GM21529 (cell line): ENCODE data around the gene METTL22.
"Not testable (repeated sequence)": the region's sequence is repeated elsewhere in the genome, so short reads cannot be mapped to it uniquely, and the experiment has no call there.

ENCODE experiments used
- ATAC-seq: cut with Tn5 transposase; IDR thresholded peaks from one replicate; pipeline ENCODE4 v1.9.1; 2021; ENCODE audit not compliant: unreplicated experiment

METTL22 gene

DNA sequence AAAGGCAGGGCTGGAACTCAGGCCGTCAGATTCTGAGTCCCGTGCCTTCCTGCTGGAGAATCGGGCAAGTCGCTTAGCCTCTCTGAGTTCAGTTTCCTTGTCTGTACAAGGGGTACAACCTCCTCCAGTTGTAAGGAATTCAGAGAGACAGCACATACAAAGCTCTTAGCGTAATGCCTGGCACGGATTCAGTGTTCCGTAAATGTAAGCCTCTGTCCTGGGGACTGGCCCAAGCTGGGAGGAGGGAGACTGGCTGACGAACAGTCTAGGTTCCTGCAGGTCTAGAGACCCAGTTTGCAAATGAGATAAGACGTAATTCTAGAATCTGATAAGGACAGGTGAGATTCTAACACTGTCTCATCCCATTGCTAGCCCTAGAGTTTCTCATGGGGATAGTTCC, 9.9 kb downstream of the METTL22 start:
- no peak for ATAC-seq

DNA sequence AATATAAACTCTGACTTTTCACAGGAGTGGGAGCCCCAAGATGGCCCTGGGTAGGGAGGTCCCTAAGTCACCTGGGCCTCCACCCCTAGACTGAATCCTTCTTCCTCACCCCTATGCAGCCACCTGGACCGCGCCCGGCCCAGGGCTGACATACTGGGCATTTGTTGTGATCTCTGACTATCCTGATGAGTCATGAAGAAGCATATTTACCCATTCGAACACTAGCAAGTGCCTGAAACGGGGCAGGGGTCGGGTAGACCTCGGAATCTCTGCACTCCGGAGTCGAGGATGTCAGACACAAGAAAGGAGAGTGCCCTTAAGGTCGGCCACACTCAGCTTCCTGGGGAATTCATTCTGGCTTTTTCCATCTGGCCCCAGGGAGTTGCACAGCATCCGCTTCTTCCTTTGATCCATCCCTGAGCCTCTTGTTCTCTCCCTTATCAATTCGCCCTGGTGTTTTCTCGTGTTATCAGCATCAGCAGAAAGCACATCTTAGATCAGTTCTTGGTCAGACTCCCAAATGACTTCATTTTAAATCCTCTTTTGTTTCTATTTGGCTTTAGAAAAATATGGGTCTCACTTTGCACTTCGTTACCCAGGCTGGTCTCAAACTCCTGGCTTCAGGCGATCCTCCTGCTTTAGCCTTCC, 10.4 kb downstream of the METTL22 start:
- ATAC-seq, result no peak

- no peak for ATAC-seq
These were observed 11.2 kb downstream of the METTL22 start for GRCh38 chr16:8632675-8633182.

GRCh38 chr16:8634991-8635736, 13.7 kb downstream of the METTL22 start:
- no peak for ATAC-seq

- ATAC-seq, result no peak
These were observed 18.2 kb downstream of the METTL22 start for GRCh38 chr16:8639694-8640093.

- ATAC-seq, result no peak
These were observed 20.2 kb downstream of the METTL22 start for GRCh38 chr16:8641671-8642070.

- no peak for ATAC-seq
These were observed 20.6 kb downstream of the METTL22 start for GRCh38 chr16:8642146-8642545.

DNA sequence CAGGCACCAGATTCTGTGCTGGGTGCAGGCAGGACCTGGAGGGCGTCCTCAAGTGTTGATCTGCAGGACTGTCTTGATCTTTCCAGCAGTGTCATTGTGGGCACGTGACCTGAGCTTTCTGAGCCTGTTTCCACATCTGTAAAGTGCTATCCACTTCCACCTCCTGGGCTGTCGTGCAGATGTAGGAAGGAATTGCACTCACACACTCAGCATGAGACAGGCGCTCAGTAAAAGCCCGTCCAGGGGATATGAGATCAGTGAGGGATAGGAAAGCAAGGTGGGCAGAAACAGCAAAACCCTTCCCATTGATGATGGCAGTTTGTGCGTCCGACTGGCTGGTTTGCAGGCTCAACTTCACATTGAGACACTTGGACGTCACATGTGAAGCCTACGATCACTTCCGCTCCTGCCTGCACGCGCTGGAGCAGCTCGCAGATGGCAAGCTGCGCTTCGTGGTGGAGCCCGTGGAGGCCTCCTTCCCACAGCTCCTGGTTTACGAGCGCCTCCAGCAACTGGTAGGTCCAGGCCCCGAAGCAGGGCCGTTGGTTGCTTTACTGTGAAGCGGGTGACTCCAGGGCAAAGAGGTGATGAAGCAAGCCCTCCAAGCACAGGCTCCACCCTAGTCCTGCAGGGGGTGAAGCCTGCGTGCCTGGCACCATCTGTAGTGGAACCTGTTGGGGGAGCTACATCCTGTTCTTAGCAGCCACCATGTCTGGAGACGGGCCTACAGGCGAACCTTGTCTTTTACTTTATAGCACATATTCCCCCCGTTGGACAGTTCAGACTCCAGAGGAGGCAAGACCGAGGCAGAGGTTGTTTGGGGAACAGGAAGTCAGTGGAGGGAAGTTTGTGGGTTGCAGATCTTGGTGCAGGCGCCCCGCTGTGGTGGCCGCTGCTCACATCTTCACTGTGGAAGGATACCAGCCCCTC, 23.0 kb downstream of the METTL22 start:
- ATAC-seq, result no peak

- no peak for ATAC-seq
These were observed 23.6 kb downstream of the METTL22 start for GRCh38 chr16:8645141-8645521.

DNA sequence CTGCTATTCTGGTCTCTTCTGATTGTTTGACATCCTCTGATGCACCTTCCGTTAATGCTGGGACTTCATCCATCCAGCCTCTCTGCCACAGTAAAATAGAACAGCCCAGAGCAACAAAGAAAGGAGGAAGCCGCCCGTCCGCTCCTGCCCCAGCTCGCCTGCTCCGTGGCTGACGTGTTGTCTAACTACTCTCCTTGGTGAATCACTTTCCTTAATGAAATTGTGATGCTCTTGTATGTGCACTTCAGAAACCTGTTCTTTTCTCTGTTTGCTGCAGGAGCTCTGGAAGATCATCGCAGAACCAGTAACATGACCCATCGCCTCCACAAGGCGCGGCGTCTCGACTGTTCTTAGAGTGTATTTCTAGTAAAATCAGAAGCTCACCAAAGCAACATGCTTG, 24.3 kb downstream of the METTL22 start:
- ATAC-seq, result no peak

DNA sequence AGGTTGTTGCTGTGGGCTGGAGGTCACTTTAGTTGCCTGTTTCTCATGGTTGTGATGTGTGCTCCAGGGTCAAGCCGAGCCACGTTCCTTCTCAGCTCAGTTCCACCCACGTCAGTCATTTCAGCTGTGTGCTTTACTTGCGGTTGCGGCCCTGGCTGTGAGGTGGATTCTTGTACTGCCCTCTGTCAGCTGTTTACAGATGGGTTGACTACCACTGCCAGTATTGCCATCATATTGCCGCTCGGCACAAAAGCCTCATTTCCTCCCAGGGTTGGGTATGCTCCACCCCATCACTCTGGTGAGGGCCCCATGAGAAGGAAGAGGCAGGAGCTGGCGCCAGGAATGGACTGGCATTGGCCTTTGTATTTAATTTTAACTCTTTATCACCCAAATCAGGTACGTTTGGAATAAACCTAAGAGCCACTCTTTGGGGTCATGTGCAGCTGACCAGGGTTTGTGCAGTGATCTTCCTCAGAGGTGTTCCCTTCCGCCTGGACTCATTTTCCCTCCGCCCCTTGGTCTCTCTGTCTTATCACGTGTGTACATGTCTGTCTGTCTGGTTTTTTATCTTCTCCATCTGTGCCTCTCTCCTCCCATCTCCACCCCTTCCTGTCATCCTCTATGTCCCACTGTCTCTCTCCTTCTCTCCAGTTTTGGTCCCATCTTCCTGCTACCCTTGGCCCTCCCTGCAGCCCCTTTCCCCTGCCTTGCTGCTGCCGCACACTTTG, 25.0 kb downstream of the METTL22 start:
- no peak for ATAC-seq

DNA sequence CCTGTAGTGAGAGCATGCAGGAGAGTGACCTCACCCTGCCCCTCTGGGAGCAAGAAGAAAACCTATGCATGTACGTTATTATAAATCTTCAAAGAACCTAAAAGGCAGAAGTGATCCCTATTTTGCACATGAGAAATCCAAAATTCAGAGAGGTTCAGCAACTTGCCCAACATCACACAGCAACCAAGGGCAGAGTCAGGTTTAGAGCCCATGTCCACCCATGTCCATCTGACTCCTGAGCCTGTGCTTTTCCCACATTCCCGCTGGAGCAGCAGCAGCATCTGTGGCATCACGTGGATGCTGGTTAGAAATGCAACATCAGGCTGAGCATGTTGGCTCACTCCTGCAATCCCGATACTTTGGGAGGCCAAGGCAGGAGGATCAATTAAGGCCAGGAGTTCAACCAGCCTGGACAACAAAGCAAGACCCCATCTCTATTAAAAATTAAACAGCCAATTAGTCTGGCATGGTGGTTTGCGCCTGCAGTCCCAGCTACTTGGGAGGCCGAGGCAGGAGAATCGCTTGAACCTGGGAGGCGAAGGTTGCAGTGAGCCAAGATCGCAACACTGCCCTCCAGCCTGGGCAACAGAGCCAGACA, 26.3 kb downstream of the METTL22 start:
- ATAC-seq, result no peak

GRCh38 chr16:8648877-8649276, 27.4 kb downstream of the METTL22 start:
- no peak for ATAC-seq

DNA sequence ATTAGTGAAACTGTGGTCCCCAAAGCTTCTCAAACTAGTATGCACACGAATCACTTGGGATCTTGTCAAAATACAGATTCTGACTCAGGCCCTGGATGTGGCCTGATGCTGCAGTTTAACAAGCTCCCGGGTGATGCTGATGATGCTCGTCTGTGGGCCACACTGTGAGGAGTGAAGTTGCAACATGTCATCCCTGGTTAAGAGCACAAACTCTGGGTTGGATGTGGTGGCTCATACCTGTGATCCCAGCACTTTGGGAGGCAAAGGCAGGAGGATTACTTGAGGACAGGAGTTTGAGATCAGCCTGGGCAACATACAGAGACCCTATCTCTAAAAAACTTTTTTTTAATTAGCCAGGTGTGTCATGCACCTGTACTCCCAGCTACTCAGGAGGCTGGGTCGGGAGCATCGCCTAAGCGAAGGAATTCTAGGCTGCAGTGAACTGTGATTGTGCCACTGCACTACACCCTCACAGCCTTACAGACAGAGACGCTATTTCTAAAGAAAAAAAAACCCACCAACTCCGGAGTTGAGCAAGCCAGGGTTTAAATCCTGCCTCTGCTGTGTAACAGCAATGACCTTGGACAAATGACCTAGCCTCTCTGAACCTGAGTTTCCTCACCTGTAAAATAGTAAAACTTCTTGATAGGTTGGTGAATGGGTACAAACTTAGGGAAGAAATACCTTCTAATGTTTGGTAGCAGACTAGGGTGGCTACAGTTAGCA, 28.5 kb downstream of the METTL22 start:
- no peak for ATAC-seq

DNA sequence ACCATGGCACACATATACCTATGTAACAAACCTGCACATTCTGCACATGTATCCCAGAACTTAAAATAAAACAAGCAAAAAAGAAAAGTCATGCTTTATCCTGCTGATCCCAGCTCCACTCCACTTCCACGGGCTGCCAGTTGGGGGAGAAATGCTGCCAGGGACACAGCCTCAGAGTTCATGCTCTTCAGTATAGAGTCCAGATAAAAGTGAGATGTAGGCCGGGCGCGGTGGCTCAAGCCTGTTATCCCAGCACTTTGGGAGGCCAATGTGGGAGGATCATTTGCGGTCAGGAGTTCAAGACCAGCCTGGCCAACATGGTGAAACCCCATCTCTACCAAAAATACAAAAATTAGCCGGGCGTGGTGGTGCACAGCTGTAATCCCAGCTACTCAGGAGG, 30.5 kb downstream of the METTL22 start:
- not testable (repeated sequence) for ATAC-seq

DNA sequence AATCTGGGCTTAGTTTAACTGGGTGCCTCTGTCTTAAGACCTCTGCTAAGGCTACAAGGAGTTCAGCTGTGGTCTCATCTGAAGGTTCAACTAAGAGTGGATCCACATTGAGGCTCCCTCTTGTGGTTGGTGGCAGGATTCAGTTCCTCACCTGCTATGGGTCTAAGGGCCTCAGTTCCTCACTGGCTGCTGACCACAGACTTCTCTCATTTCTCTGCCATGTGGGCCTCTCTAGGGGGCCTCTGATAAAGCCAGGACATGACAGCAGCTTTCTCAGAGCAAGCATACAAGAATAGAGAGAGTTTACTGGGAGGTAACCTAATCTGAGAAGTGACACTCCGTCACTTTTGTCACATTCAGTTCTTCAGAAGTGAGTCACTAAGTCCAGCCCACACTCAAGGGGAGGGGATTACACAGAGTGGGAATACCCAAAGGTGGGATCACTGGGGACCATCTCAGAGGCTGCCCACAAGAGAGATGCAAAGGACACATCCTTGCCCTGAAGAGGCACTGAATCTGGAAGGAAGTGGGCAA, 33.8 kb downstream of the METTL22 start:
- ATAC-seq, result peak; percentile 83

DNA sequence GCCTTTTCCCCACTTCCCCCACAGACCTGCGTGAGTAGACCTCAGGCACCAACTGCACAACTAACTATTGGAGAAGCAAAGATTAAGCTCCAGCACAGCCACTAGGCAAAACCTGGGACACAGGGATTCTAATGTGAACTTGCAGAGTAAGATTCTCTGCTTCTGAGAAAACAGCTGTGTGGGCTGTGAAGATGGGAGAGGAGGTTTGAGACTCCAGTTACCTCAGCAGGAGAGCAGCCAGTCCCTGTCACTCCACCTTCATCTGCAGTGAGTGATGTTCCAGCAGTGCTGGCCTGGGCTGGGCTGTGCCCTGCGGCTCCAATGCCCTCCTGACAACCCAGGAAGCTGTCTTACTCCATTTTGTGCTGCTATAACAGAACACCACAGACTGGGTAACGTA, 34.9 kb downstream of the METTL22 start:
- no peak for ATAC-seq

GRCh38 chr16:8660841-8661301, 39.4 kb downstream of the METTL22 start:
- peak; percentile 49 for ATAC-seq

GRCh38 chr16:8661703-8662102, 40.2 kb downstream of the METTL22 start:
- no peak for ATAC-seq
